ENCODE results near the gene KAZN.

KAZN gene

GRCh38 chr1:15141935-15142539 lies 543.6 kb downstream of the KAZN start:
- no peak for DNase-seq (ENCODE audit: low read depth in 2 of 2)

- DNase-seq (ENCODE audit: low read depth in 2 of 2), result no peak
Observed at GRCh38 chr1:15145327-15145726, 546.8 kb downstream of the KAZN start.

DNA sequence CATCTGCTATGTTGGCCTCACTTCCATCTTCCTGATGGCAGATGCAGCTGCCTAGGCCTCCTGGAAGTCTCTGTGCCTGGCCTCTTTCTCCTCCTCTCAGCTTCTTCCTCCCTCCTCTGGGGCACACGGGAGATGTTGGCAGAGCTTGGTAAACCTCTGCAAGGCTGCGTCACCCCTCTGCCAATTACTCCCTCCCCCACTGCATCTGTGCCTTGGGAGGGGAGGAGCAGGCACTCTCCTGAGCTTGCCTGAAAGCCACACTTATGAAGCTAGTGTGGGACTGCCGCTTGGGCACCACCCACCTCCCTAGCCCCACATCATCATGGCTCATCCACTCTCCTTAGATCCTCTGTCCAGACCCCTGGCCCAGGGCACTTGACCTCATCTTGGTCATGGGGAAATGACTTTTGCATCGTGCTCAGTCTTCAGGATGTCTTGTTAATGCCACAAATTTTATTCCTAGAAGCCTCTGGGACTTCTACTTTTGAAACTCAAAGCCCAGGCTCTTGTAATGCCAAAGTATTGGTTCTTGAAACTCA lies 547.7 kb downstream of the KAZN start:
- no peak for DNase-seq (ENCODE audit: low read depth in 2 of 2)

DNA sequence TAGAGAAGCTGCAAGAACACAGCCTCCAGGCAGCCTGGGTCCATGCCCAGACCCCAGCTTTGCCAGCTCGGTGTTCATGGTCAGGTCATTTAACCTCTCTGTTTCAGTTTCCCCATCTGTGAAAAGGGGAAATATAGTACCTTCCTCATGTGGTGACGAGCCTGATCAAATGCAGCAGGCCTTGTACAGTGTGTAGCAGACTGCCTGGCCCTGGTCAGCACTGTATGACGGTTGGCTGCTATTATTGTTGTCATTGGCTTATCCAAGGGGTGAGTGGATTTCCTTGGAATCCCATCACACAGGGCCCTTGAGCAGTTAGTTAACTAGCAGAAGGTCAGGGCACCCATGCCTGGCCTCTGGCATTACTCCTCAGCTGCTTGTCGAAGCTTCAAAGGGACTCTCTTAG lies 548.5 kb downstream of the KAZN start:
- DNase-seq (ENCODE audit: low read depth in 2 of 2), result no peak

GRCh38 chr1:15148004-15148403 lies 549.5 kb downstream of the KAZN start:
- no peak for DNase-seq (ENCODE audit: low read depth in 2 of 2)

GRCh38 chr1:15148475-15148874 lies 550.0 kb downstream of the KAZN start:
- DNase-seq (ENCODE audit: low read depth in 2 of 2), result no peak

DNA sequence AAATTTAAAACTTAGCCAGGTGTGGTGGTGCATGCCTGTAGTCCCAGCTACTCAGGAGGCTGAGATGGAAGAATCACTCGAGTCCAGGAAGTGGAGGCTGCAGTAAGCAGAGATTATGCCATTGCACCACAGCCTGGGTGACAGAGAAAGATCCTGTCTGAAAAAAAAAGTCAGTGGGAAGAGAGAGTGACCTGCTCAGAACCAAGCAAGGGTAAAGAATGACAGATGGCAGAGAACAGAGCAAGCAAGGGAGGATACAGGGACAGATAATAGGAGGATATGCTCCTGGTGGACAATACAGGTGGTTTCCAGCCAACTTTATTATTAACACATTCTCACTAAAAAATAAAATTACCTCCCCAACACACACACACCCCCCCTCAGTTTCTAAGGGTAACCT lies 550.5 kb downstream of the KAZN start:
- DNase-seq (ENCODE audit: low read depth in 2 of 2), result no peak

DNA sequence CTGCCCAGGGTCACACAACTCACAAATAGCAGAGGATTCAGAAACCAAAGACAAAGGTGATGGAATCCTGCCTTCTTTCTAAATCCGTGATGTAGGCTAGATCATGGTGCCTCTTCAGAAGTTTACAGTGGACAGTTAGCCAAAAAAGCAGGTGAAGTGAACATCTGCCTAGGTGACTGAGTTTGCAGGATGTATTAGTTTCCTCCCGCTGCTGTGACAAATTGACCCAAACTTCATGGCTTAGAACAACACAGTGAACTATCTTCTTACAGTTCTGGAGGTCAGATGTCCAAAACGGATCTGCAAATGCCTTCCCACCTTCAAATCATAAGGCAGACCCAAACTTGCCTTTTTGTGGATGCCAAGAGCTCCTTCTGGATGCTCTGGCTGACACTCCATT lies 551.9 kb downstream of the KAZN start:
- DNase-seq (ENCODE audit: low read depth in 2 of 2), result no peak

- no peak for DNase-seq (ENCODE audit: low read depth in 2 of 2)
Observed at GRCh38 chr1:15151377-15151806, 552.9 kb downstream of the KAZN start.

- DNase-seq (ENCODE audit: low read depth in 2 of 2), result no peak
Observed at GRCh38 chr1:15151871-15152270, 553.4 kb downstream of the KAZN start.

- no peak for DNase-seq (ENCODE audit: low read depth in 2 of 2)
Observed at GRCh38 chr1:15152318-15153183, 554.1 kb downstream of the KAZN start.

DNA sequence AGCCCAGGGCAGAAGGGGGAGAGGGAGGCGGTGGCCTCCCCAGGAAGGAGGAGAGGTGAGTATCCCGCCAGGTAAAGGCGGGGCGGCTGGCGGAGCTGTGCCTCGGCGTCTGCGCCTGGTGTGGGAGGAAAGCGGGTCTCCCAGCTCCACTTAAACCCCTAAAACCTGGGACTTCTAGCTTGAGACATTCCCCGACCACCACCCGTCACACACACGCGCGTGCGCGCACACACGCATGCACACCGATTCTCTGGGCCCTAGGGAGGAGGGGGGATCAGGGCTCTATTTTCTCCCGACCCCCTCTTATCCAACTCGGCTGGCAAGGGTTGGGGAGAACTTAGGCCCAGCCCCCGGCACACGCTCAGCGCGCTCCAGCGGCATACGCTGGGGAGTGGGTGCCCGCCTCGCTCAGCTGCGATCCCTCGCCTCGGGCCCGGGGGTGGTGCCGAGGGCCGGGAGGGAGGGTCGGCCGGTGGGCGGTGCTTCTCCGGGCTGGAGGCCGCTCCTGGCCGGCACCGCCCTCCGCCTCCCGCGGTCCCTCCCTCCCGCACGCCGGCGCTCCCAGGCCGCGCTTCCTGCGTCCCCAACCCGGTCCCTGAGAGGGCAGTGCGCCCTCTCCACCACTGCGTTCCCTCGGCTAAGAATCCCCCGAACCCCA lies 554.8 kb downstream of the KAZN start, which contains the start of gene TMEM51:
Gene TMEM51 (plus strand): TSS at position 564 of the 658 bp plus-strand sequence. CDS start 61,341 bp downstream, outside the sequence.
- no peak for DNase-seq (ENCODE audit: low read depth in 2 of 2)

- no peak for DNase-seq (ENCODE audit: low read depth in 2 of 2)
Observed at GRCh38 chr1:15153842-15154479, 555.5 kb downstream of the KAZN start.

DNA sequence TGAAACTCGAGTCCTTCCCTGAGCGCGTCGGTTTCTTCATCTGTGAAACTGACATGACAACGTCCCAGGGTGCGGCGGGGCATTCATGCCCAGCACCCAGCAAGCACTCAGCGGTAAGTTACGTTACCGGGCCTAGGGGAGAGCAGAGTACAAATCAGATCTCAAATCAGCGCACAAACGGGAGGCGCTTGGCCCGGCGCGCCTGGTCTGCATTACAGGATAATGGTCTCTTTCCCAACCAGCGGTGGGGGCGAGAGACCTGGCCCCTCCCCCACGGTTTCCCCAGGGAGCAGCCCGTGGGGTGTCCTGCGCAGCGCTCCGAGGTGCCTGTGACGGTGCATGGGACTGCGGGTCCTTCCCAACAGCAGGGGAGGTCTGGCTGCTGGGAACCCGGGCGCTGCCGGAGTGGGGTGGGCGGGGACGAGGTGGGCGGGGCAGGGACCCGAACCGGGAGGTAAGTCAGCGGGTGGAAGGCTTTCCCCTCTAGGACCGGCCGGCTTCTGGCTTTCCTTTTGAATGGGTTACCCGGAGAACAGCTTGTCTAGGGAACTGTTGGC lies 556.1 kb downstream of the KAZN start:
- no peak for DNase-seq (ENCODE audit: low read depth in 2 of 2)

- no peak for DNase-seq (ENCODE audit: low read depth in 2 of 2)
Observed at GRCh38 chr1:15155191-15155590, 556.7 kb downstream of the KAZN start.

GRCh38 chr1:15155888-15156741 lies 557.6 kb downstream of the KAZN start:
- DNase-seq (ENCODE audit: low read depth in 2 of 2), result no peak

GRCh38 chr1:15156807-15157380 lies 558.4 kb downstream of the KAZN start:
- DNase-seq (ENCODE audit: low read depth in 2 of 2), result no peak

DNA sequence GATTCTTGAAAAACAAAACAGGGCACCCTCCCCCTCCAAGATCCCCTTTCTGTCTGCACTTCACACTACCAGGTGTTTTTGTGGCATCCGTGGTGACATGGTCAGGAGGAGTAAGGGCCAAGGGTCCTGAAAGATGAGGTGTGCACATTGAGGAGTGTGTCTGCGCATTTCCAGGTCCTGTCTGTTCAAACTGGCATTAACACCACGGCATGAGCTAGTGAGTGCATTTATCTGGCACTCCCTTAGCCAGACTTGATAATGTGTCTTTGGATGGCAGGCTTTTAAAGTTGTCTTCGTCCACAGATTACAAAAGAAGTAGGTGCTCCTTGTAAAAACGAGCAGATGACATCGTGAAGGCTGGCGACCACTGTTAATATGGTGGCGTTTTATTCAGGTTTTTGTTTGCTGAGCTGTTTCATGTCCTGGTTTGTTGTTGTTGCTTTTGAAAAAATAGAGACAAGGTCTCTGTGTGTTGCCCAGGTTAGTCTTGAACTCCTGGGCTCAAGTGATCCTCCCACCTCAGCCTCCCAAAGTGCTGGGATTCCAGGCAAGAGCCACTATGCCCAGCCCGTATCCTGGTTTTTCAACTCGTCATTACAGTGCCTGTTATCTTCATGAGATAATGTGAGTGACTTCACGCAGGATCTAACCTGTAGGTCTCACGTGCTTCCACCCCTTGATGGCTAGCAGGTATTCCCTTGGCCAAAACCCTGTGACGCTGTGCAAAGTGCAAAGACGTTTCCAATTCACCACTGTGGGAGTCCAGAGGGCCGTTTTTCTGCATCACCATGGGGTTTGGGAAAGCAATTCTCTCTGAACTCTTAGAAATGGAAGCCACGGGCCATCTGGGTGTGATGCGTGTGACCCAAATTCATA lies 559.3 kb downstream of the KAZN start:
- DNase-seq (ENCODE audit: low read depth in 2 of 2), result no peak

- DNase-seq (ENCODE audit: low read depth in 2 of 2), result no peak
Observed at GRCh38 chr1:15158506-15159165, 560.2 kb downstream of the KAZN start.
